A549 (cell line): ENCODE data around the gene TTYH3. TPM values are rescaled to one million over a fixed set of nuclear protein-coding genes. Genes with fewer than 3 reads are reported as not detected.

Experiments
- ATAC-seq, 2 experiments: fragments of 200-7000 bp in 1 of 2; fragments of >200 bp in 1 of 2; cut with Nextera tagmentation in 1 of 2; cut with Tn5 transposase in 1 of 2; 3 replicates each; pipeline versions ENCODE4 v1.8.0 to v1.9.1; 2018 to 2020; ENCODE audit warnings: mild to moderate bottlenecking in 1 of 2, moderate library complexity in 1 of 2
- CTCF ChIA-PET: fragments of 300-600 bp; sonication (Branson Sonifier 250); formaldehyde crosslinking; extraction: SDS; loops from one replicate; lab custom pipeline; 2021; ENCODE audit warnings: antibody characterized with exemption, inconsistent platforms; lab: Yijun Ruan, JAX
- POLR2A ChIA-PET: fragments of 350-600 bp; formaldehyde crosslinking; extraction: SDS; loops from one replicate; lab custom pipeline; 2021; ENCODE audit warnings: antibody characterized with exemption, inconsistent platforms; lab: Yijun Ruan, JAX
- DNase-seq, 2 experiments: peaks; one replicate each; pipeline versions ENCODE4 v3.0.0 to v3.0.0-alpha.2; 2011 to 2016; ENCODE audit warnings: low read depth in 1 of 2, low spot score in 1 of 2
- FAIRE-seq: peaks from 2 replicates; lab custom pipeline; 2011; peaks lifted over from hg19 to GRCh38; lab: Jason Lieb, UNC
- H3K27ac ChIP-seq, 2 experiments: fragments of >200 bp; sonication (Bioruptor Twin); formaldehyde crosslinking; 3 replicates each; pipeline ENCODE4 v1.5.1; 2016 to 2017
- H3K4me1 ChIP-seq: fragments of >200 bp; sonication (Bioruptor Twin); formaldehyde crosslinking; 3 replicates; pipeline ENCODE4 v1.6.1; 2016
- H3K4me2 ChIP-seq: fragments of >200 bp; sonication (Bioruptor Twin); formaldehyde crosslinking; 3 replicates; pipeline ENCODE4 v1.6.1; 2016
- H3K4me3 ChIP-seq: fragments of >200 bp; sonication (Bioruptor Twin); formaldehyde crosslinking; 3 replicates; pipeline ENCODE4 v1.5.1; 2016
- H3K9me3 ChIP-seq: fragments of >200 bp; sonication (Bioruptor Twin); formaldehyde crosslinking; 3 replicates; pipeline ENCODE4 v1.6.1; 2016
- BCL3 ChIP-seq: fragments of >200 bp; sonication (Bioruptor Twin); formaldehyde crosslinking; IDR thresholded peaks from 3 replicates; pipeline ENCODE4 v1.6.1; 2016
- BHLHE40 ChIP-seq: IDR thresholded peaks from 2 replicates; pipeline ENCODE4 v1.6.1; 2012; ENCODE audit warnings: low read depth, low read length, inconsistent platforms
- CEBPB ChIP-seq, 2 experiments: fragments of >200 bp in 1 of 2; sonication (Bioruptor Twin) in 1 of 2; formaldehyde crosslinking in 1 of 2; IDR thresholded peaks; 2 replicates each; pipeline ENCODE4 v1.6.1; 2012 to 2016
- CHD2 ChIP-seq: fragments of 150-350 bp; IDR thresholded peaks from 2 replicates; pipeline ENCODE4 v1.6.1; 2014; ENCODE audit warnings: low read length; ENCODE audit not compliant: partially characterized antibody
- CHD4 ChIP-seq: fragments of 200-600 bp; sonication (generic); IDR thresholded peaks from 2 replicates; pipeline ENCODE4 v1.6.1; 2016; ENCODE audit warnings: antibody characterized with exemption, mild to moderate bottlenecking, borderline replicate concordance
- EHMT2 ChIP-seq: fragments of 200-600 bp; sonication (generic); IDR thresholded peaks from 2 replicates; pipeline ENCODE4 v1.6.1; 2016; ENCODE audit warnings: antibody characterized with exemption, low read depth, mild to moderate bottlenecking, moderate library complexity
- GATA3 ChIP-seq: IDR thresholded peaks from 2 replicates; pipeline ENCODE4 v1.6.1; 2012; ENCODE audit warnings: borderline replicate concordance
- HOXB13 ChIP-seq: fragments of 250-450 bp; sonication (Bioruptor Pico); IDR thresholded peaks from 2 replicates; pipeline ENCODE4 v1.5.0; 2020; ENCODE audit warnings: low read depth, mild to moderate bottlenecking, moderate library complexity
- KDM1A ChIP-seq: fragments of 200-600 bp; sonication (generic); IDR thresholded peaks from 2 replicates; pipeline ENCODE4 v1.6.1; 2016; ENCODE audit warnings: low read depth, mild to moderate bottlenecking
- MAFK ChIP-seq: fragments of 450-650 bp; IDR thresholded peaks from 2 replicates; pipeline ENCODE4 v1.6.1; 2014; ENCODE audit not compliant: partially characterized antibody
- MAZ ChIP-seq: fragments of 150-350 bp; IDR thresholded peaks from 2 replicates; pipeline ENCODE4 v1.6.1; 2014; ENCODE audit warnings: antibody characterized with exemption, low read depth, low read length, borderline replicate concordance
- MYC ChIP-seq: IDR thresholded peaks from 2 replicates; pipeline ENCODE4 v1.6.1; 2012; ENCODE audit warnings: mild to moderate bottlenecking, inconsistent platforms, low read length, improper control_type of control experiment, borderline replicate concordance
- PHF8 ChIP-seq: fragments of 200-600 bp; sonication (generic); IDR thresholded peaks from 2 replicates; pipeline ENCODE4 v1.6.1; 2016; ENCODE audit warnings: low read depth, mild to moderate bottlenecking, antibody characterized with exemption, moderate library complexity, borderline replicate concordance
- RARB ChIP-seq: fragments of 250-450 bp; sonication (Bioruptor Pico); IDR thresholded peaks from 2 replicates; pipeline ENCODE4 v1.8.0; 2021; ENCODE audit warnings: mild to moderate bottlenecking, moderate library complexity
- REST ChIP-seq: fragments of 200-600 bp; sonication (generic); IDR thresholded peaks from 2 replicates; pipeline ENCODE4 v1.6.1; 2016; ENCODE audit warnings: antibody characterized with exemption, mild to moderate bottlenecking, moderate library complexity
- RNF2 ChIP-seq: fragments of 200-600 bp; sonication (generic); IDR thresholded peaks from 2 replicates; pipeline ENCODE4 v1.6.1; 2016; ENCODE audit warnings: low read depth, mild to moderate bottlenecking, antibody characterized with exemption, moderate library complexity, borderline replicate concordance
- SMC3 ChIP-seq: fragments of >200 bp; sonication (Bioruptor Twin); formaldehyde crosslinking; IDR thresholded peaks from 3 replicates; pipeline ENCODE4 v1.6.1; 2018; ENCODE audit warnings: inconsistent platforms
- SREBF2 ChIP-seq: fragments of 450-650 bp; IDR thresholded peaks from 2 replicates; pipeline ENCODE4 v1.6.1; 2014; ENCODE audit warnings: mild to moderate bottlenecking, moderate library complexity
- USF2 ChIP-seq: fragments of 450-650 bp; IDR thresholded peaks from 2 replicates; pipeline ENCODE4 v1.6.1; 2014; ENCODE audit warnings: antibody characterized with exemption
- ZC3H11A ChIP-seq: fragments of 450-650 bp; IDR thresholded peaks from 2 replicates; pipeline ENCODE4 v1.6.1; 2014; ENCODE audit warnings: antibody characterized with exemption, mild to moderate bottlenecking
- ZNF302 ChIP-seq: fragments of 250-450 bp; sonication (Bioruptor Pico); IDR thresholded peaks from 2 replicates; pipeline ENCODE4 v1.9.0; 2021; ENCODE audit warnings: inconsistent platforms, mild to moderate bottlenecking, moderate library complexity
- WGBS: methylation state at CpG from one replicate; pipeline ENCODE4 v1.1.6; 2017; ENCODE audit errors: missing lambda C conversion rate; 5-methylcytosine and 5-hydroxymethylcytosine counted together
- polyA plus RNA-seq, 4 experiments: library from polyadenylated mRNA; depleted of rRNA in 3 of 4; stranded (reverse); fragments of >200 nt; fragmentation: RNase III in 1 of 4; extraction: RNeasy Plus Mini Kit Qiagen cat#74134 plus additional on column Dnase treatment in 1 of 4; gene quantifications; 2 replicates in 3 of 4; 3 replicates in 1 of 4; pipeline ENCODE4 v1.2.3, GENCODE V29; 2011 to 2017
- TF ChIP-seq, protein P1 (sequence below): fragments of 250-450 bp; sonication (Bioruptor Pico); IDR thresholded peaks from 2 replicates; pipeline ENCODE4 v1.5.0; 2020; ENCODE audit warnings: low read depth, mild to moderate bottlenecking, moderate library complexity

The TTYH3 gene
- polyA plus RNA-seq, 2 of the 4 experiments (the other 2 are of a cell fraction): 11.3 to 43.6 TPM

DNA sequence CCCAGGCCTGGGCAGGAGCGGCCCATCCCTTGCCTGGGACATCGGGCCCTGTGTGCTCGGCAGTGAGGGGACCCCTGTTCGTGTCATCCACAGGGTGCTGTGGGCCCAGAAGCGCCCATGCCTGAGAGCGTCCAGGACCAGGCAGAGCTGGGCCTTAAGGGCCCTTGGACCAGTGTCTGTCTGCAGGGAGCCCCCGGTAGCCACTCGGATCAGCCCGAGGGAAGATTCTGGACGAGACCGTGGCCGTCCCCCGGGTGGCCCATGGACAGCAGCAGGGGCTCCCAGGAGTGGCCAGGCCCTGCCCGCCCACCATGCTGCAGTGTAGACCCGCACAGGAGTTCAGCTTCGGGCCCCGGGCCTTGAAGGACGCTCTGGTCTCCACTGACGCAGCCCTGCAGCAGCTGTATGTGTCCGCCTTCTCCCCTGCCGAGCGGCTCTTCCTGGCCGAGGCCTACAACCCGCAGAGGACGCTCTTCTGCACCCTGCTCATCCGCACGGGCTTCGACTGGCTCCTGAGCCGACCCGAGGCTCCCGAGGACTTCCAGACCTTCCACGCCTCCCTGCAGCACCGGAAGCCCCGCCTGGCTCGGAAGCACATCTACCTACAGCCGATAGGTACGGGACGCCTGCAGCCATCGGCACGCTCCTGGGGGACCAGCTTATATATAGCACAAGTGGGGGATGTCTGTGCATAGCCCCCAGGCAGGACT, 68.5 kb downstream of the TTYH3 start:
- H3K4me3 ChIP-seq: no peak overlapping the region
- H3K27ac ChIP-seq: no peak overlapping the region
- H3K4me2 ChIP-seq: no peak overlapping the region
- H3K4me1 ChIP-seq: no peaks in the 10 kb centered on the region
- TF ChIP-seq RARB (CRISPR knock-in tag): no peak
- POLR2A ChIA-PET: no interaction called here
- H3K9me3 ChIP-seq: no peaks in the 10 kb centered on the region
- no peak for ATAC-seq
- FAIRE-seq: no peak
- DNase-seq: no peak
- CTCF ChIA-PET: interaction anchor here (0.9 to 7.5 kb wide), 8 partner anchors 10 to 592 kb away, joined by 3 to 41 read pairs (median 7); no protein-coding TSS in a partner anchor
- WGBS: 84% methylated on average over 35 of the region's 40 CpGs

GRCh38 chr7:2701424-2701823, 69.6 kb downstream of the TTYH3 start:
- ATAC-seq: no peak
- 78% methylated on average over 15 of the region's 17 CpGs for WGBS
- TF ChIP-seq CHD2 (no peak), BHLHE40 (no peak), RARB (CRISPR knock-in tag) (no peak), USF2 (no peak), KDM1A (no peak), ZNF302 (CRISPR knock-in tag) (no peak)
- Histone ChIP-seq H3K4me3 (no peak overlapping the region), H3K27ac (no peak overlapping the region), H3K4me2 (no peak overlapping the region), H3K9me3 (no peaks in the 10 kb centered on the region), H3K4me1 (no peaks in the 10 kb centered on the region)
- no peak for FAIRE-seq
- ChIA-PET CTCF (interaction anchor here (0.7 to 7.5 kb wide), 7 partner anchors 9 to 1138 kb away, joined by 3 to 41 read pairs (median 7); no protein-coding TSS in a partner anchor), POLR2A (no interaction called here)
- DNase-seq: no peak

GRCh38 chr7:2701832-2702593, 70.2 kb downstream of the TTYH3 start:
- Histone ChIP-seq H3K4me1 (no peaks in the 10 kb centered on the region), H3K4me2 (no peak overlapping the region), H3K27ac (no peak overlapping the region), H3K9me3 (no peaks in the 10 kb centered on the region), H3K4me3 (no peak overlapping the region)
- POLR2A ChIA-PET: no interaction called here
- ATAC-seq: peak; percentile 31 to 39; a peak in 4 of 6 replicates
- 52% methylated on average over 12 of the region's 12 CpGs for WGBS
- CTCF ChIA-PET: interaction anchor here (0.7 to 7.5 kb wide), 7 partner anchors 8 to 1139 kb away, joined by 3 to 41 read pairs (median 7); no protein-coding TSS in a partner anchor
- no peak for DNase-seq
- no peak for FAIRE-seq
- TF ChIP-seq BCL3: no peak
- no peak for TF ChIP-seq REST
- TF ChIP-seq USF2: no peak
- TF ChIP-seq SREBF2: no peak
- no peak for TF ChIP-seq CHD4
- TF ChIP-seq GATA3: no peak
- no peak for TF ChIP-seq PHF8
- TF ChIP-seq EHMT2: no peak
- TF ChIP-seq MAZ: no peak
- no peak for TF ChIP-seq ZC3H11A
- no peak for TF ChIP-seq RNF2
- TF ChIP-seq, protein P1, sequence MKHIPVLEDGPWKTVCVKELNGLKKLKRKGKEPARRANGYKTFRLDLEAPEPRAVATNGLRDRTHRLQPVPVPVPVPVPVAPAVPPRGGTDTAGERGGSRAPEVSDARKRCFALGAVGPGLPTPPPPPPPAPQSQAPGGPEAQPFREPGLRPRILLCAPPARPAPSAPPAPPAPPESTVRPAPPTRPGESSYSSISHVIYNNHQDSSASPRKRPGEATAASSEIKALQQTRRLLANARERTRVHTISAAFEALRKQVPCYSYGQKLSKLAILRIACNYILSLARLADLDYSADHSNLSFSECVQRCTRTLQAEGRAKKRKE (CRISPR knock-in tag): no peak
- no peak for TF ChIP-seq HOXB13 (CRISPR knock-in tag)
- no peak for TF ChIP-seq MAFK
- no peak for TF ChIP-seq SMC3
- no peak for TF ChIP-seq CEBPB (IDR thresholded peaks at IDR 0.05)
- no peak for TF ChIP-seq MYC
